Chondrocyte (in vitro differentiated cells): ENCODE data around the gene TIAM2. TPM values are rescaled to one million over a fixed set of nuclear protein-coding genes. Genes with fewer than 3 reads are reported as not detected.
A peak's percentile ranks its signal among the peaks of the same experiment; 100 is the strongest.

Experiments used
- DNase-seq: peaks from one replicate; pipeline ENCODE4 v3.0.0; 2021; ENCODE audit warnings: mixed read lengths, low spot score
- H3K27ac Mint-ChIP-seq: one replicate; pipeline ENCODE4 v1.8.0; 2021; ENCODE audit warnings: mild to moderate bottlenecking, moderate library complexity, mixed read lengths; ENCODE audit not compliant: unreplicated experiment
- H3K27me3 Mint-ChIP-seq: 2 replicates; pipeline ENCODE4 v1.8.0; 2021; ENCODE audit warnings: low read depth, mixed read lengths
- H3K36me3 Mint-ChIP-seq: 2 replicates; pipeline ENCODE4 v1.8.0; 2021; ENCODE audit warnings: low read depth, mixed read lengths
- H3K4me1 Mint-ChIP-seq: 2 replicates; pipeline ENCODE4 v1.8.0; 2021; ENCODE audit warnings: low read depth, mild to moderate bottlenecking, mixed read lengths
- H3K4me3 Mint-ChIP-seq: one replicate; pipeline ENCODE4 v1.8.0; 2021; ENCODE audit warnings: mild to moderate bottlenecking, moderate library complexity, mixed read lengths; ENCODE audit not compliant: unreplicated experiment
- H3K9me3 Mint-ChIP-seq: 2 replicates; pipeline ENCODE4 v1.8.0; 2021; ENCODE audit warnings: low read depth, mixed read lengths
- CTCF ChIP-seq: fragments of 200-600 bp; sonication (generic); IDR thresholded peaks from 2 replicates; pipeline ENCODE4 v1.5.0; 2021; ENCODE audit warnings: antibody characterized with exemption, mild to moderate bottlenecking, moderate library complexity
- total RNA-seq: library from RNA; stranded (reverse); gene quantifications from 3 replicates; pipeline ENCODE4 v1.2.1, GENCODE V29; 2021

TIAM2 gene
- total RNA-seq, 1 donor from 2014 or later, result 13.8 TPM

- no peak overlapping the region for H3K27ac Mint-ChIP-seq
- H3K4me1 Mint-ChIP-seq, result peaks cover 33% of the 10 kb centered on the region
- no peaks in the 10 kb centered on the region for H3K9me3 Mint-ChIP-seq
- TF ChIP-seq CTCF, result no peak
- peaks cover 6% of the 10 kb centered on the region for H3K36me3 Mint-ChIP-seq
- H3K27me3 Mint-ChIP-seq, result no peaks in the 10 kb centered on the region
- no peak overlapping the region for H3K4me3 Mint-ChIP-seq
- DNase-seq, result no peak
Measured at GRCh38 chr6:155270561-155271091, 275.5 kb downstream of the TIAM2 start.

- Mint-ChIP-seq H3K36me3 (peaks cover 2% of the 10 kb centered on the region), H3K27ac (no peak overlapping the region)
Measured at GRCh38 chr6:155271145-155271544, 276.0 kb downstream of the TIAM2 start.

GRCh38 chr6:155272353-155273232 lies 277.5 kb downstream of the TIAM2 start:
- Mint-ChIP-seq H3K36me3 (peaks cover 2% of the 10 kb centered on the region), H3K4me3 (no peak overlapping the region), H3K27me3 (no peaks in the 10 kb centered on the region), H3K9me3 (no peaks in the 10 kb centered on the region), H3K4me1 (peaks cover 39% of the 10 kb centered on the region), H3K27ac (peak overlapping the region; percentile 84)
- TF ChIP-seq CTCF, result no peak
- DNase-seq, result no peak

More at GRCh38 chr6:155271145-155271544, 276.0 kb downstream of the TIAM2 start:
- Mint-ChIP-seq H3K4me1 (peaks cover 37% of the 10 kb centered on the region), H3K4me3 (no peak overlapping the region), H3K9me3 (no peaks in the 10 kb centered on the region), H3K27me3 (no peaks in the 10 kb centered on the region)
- TF ChIP-seq CTCF, result no peak
- no peak for DNase-seq

- Mint-ChIP-seq H3K4me3 (no peak overlapping the region), H3K9me3 (no peaks in the 10 kb centered on the region), H3K4me1 (peaks cover 36% of the 10 kb centered on the region), H3K27me3 (no peaks in the 10 kb centered on the region), H3K27ac (peak overlapping the region; percentile 84), H3K36me3 (peaks cover 2% of the 10 kb centered on the region)
- DNase-seq, result no peak
- no peak for TF ChIP-seq CTCF
Measured at GRCh38 chr6:155273431-155273830, 278.3 kb downstream of the TIAM2 start.

GRCh38 chr6:155274106-155274505 lies 279.0 kb downstream of the TIAM2 start:
- TF ChIP-seq CTCF, result no peak
- no peaks in the 10 kb centered on the region for H3K9me3 Mint-ChIP-seq
- no peaks in the 10 kb centered on the region for H3K27me3 Mint-ChIP-seq
- H3K4me1 Mint-ChIP-seq, result peaks cover 36% of the 10 kb centered on the region
- H3K27ac Mint-ChIP-seq, result peak overlapping the region; percentile 33
- DNase-seq, result no peak
- H3K36me3 Mint-ChIP-seq, result peaks cover 2% of the 10 kb centered on the region
- no peak overlapping the region for H3K4me3 Mint-ChIP-seq
